Measurements from ENCODE around the gene EPSTI1. TPM values are rescaled to one million over a fixed set of nuclear protein-coding genes. Genes with fewer than 3 reads are reported as not detected.

EPSTI1 gene
- polyA plus RNA-seq, 1 donor, result 13.6 TPM

GRCh38 chr13:42973581-42973980, 18.5 kb downstream of the EPSTI1 start:
- DNase-seq, result no peak

GRCh38 chr13:42971691-42972347, 20.2 kb downstream of the EPSTI1 start:
- no peak for DNase-seq

- DNase-seq, result no peak
Observed at GRCh38 chr13:42970824-42971690, 21.0 kb downstream of the EPSTI1 start.

- DNase-seq, result peak; percentile 79
Observed at GRCh38 chr13:42969565-42970172, 22.4 kb downstream of the EPSTI1 start.

- no peak for DNase-seq
Observed at GRCh38 chr13:42968906-42969305, 23.1 kb downstream of the EPSTI1 start.

GRCh38 chr13:42967660-42968059, 24.4 kb downstream of the EPSTI1 start:
- DNase-seq, result no peak

GRCh38 chr13:42965281-42965680, 26.8 kb downstream of the EPSTI1 start:
- DNase-seq, result no peak

GRCh38 chr13:42964761-42965161, 27.3 kb downstream of the EPSTI1 start:
- DNase-seq, result no peak

- DNase-seq, result no peak
Observed at GRCh38 chr13:42959615-42960014, 32.4 kb downstream of the EPSTI1 start.

GRCh38 chr13:42957881-42958280, 34.2 kb downstream of the EPSTI1 start:
- no peak for DNase-seq

- no peak for DNase-seq
Observed at GRCh38 chr13:42950181-42950580, 41.9 kb downstream of the EPSTI1 start.

GRCh38 chr13:42947925-42948324, 44.1 kb downstream of the EPSTI1 start:
- DNase-seq, result no peak

GRCh38 chr13:42946927-42947326, 45.1 kb downstream of the EPSTI1 start:
- DNase-seq, result no peak

GRCh38 chr13:42929886-42930535, 62.0 kb downstream of the EPSTI1 start:
- DNase-seq, result no peak

- DNase-seq, result no peak
Observed at GRCh38 chr13:42926555-42926954, 65.5 kb downstream of the EPSTI1 start.

GRCh38 chr13:42926043-42926442, 66.0 kb downstream of the EPSTI1 start:
- no peak for DNase-seq

- DNase-seq, result no peak
Observed at GRCh38 chr13:42925626-42926025, 66.4 kb downstream of the EPSTI1 start.

- DNase-seq, result no peak
Observed at GRCh38 chr13:42924344-42924743, 67.7 kb downstream of the EPSTI1 start.

- no peak for DNase-seq
Observed at GRCh38 chr13:42907745-42908144, 84.3 kb downstream of the EPSTI1 start.

- no peak for DNase-seq
Observed at GRCh38 chr13:42906257-42906656, 85.8 kb downstream of the EPSTI1 start.

GRCh38 chr13:42905579-42905978, 86.5 kb downstream of the EPSTI1 start:
- DNase-seq, result no peak

- DNase-seq, result no peak
Observed at GRCh38 chr13:42899266-42899665, 92.8 kb downstream of the EPSTI1 start.

- no peak for DNase-seq
Observed at GRCh38 chr13:42895776-42896175, 96.3 kb downstream of the EPSTI1 start.
